Thyroid gland (tissue), 4 donors: ENCODE data around the gene DNAAF5. TPM values are rescaled to one million over a fixed set of nuclear protein-coding genes. Genes with fewer than 3 reads are reported as not detected.
A peak's percentile ranks its signal among the peaks of the same experiment; 100 is the strongest.

ENCODE experiments used
- DNase-seq, 2 donors: peaks; one replicate each; pipeline ENCODE4 v3.0.0-alpha.2; 2019
- H3K27ac ChIP-seq, 3 donors: fragments of 200-600 bp; sonication (generic); 1 replicate in 2 of 3; 2 replicates in 1 of 3; pipeline ENCODE4 v1.5.1; 2016 to 2019; ENCODE audit warnings: mild to moderate bottlenecking in 1 of 3, moderate library complexity in 1 of 3
- H3K27me3 ChIP-seq: fragments of 200-600 bp; sonication (generic); one replicate; pipeline ENCODE4 v1.5.1; 2019
- H3K36me3 ChIP-seq, 2 donors: fragments of 200-600 bp; sonication (generic); one replicate each; pipeline ENCODE4 v1.5.1; 2016 to 2019
- H3K4me1 ChIP-seq, 2 donors: fragments of 200-600 bp; sonication (generic); one replicate each; pipeline ENCODE4 v1.5.1; 2017 to 2019
- H3K4me3 ChIP-seq, 3 donors: fragments of 200-600 bp; sonication (generic); replicated peaks in 1 of 3; 1 replicate in 2 of 3; 2 replicates in 1 of 3; pipeline ENCODE4 v1.5.1; 2016; ENCODE audit warnings: mild to moderate bottlenecking in 1 of 3
- H3K9me3 ChIP-seq: fragments of 200-600 bp; sonication (generic); one replicate; pipeline ENCODE4 v1.5.1; 2017
- CTCF ChIP-seq, 6 experiments: fragments of 200-600 bp in 3 of 6; fragments of 450-650 bp in 3 of 6; sonication (generic) in 3 of 6; IDR thresholded peaks; one replicate each; pipeline ENCODE4 v1.5.1; 2016 to 2019; ENCODE audit warnings: antibody characterized with exemption in 6 of 6, mild to moderate bottlenecking in 2 of 6, inconsistent platforms in 1 of 6, moderate library complexity in 1 of 6
- POLR2A ChIP-seq, 2 donors: fragments of 450-650 bp; IDR thresholded peaks; one replicate each; pipeline ENCODE4 v1.6.1; 2017; ENCODE audit warnings: antibody characterized with exemption in 2 of 2, mild to moderate bottlenecking in 2 of 2, moderate library complexity in 1 of 2
- WGBS, 2 donors: methylation state at CpG; one replicate each; pipeline ENCODE4 v1.1.5; 2017; 5-methylcytosine and 5-hydroxymethylcytosine counted together
- intact Hi-C: fragments of 100-400 bp; cut with DNase I; formaldehyde crosslinking; loops from one replicate; pipeline ENCODE4 v1.15.1; 2023
- total RNA-seq, 4 donors: library from RNA; depleted of rRNA; stranded (reverse); fragments of >200 nt; gene quantifications; one replicate each; pipeline ENCODE4 v1.2.3, GENCODE V29; 2016

Gene DNAAF5
- total RNA-seq, 4 donors from 2014 or later = 20.2 to 40.7 (median 34.0) TPM

DNA sequence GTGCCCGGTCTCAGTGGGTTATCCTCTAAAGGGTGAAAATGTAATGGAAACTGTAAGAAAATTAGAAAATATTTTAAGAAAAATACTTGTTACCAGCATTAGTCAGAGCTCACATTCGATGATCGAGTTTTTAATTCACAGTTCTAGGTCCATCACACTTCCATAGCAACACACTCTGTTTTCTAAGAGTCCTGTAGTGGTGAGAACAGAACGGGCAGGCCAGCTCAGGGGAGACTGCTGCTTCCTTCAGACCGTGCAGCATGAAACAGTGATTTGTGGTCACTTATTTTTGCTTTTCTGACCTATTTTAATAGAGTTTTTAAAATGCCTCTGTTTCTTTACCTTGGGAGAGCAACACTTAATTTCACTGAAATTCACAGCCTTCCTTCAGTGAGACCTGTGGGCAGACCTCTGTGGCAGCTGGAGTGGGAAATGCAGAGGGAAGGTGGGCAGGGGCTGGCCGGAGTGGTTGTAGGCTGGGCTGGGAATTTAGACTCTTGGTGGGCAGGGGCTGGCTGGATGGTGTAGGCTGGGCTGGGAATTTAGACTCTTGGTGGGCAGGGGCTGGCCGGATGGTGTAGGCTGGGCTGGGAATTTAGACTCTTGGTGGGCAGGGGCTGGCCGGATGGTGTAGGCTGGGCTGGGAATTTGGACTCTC, 107.2 kb downstream of the DNAAF5 start:
- no peak overlapping the region for H3K4me3 ChIP-seq
- peak overlapping the region; percentile 91 to 99 (median 95) for H3K27ac ChIP-seq
- H3K27me3 ChIP-seq = no peaks in the 10 kb centered on the region
- no peaks in the 10 kb centered on the region for H3K9me3 ChIP-seq
- peak; percentile 25 to 43 for DNase-seq
- H3K36me3 ChIP-seq = peaks cover 0 to 1% of the 10 kb centered on the region in 2 donors
- no peak for TF ChIP-seq CTCF (IDR thresholded peaks at IDR 0.05)
- TF ChIP-seq POLR2A (IDR thresholded peaks at IDR 0.05) = no peak
- intact Hi-C loops = loop anchor here (10.0 kb wide), 1 partner anchor 49 kb away; no protein-coding TSS in a partner anchor
- whole genome bisulfite sequencing, 2 donors = 57 to 64% methylated on average over 8 of the region's 8 CpGs
- H3K4me1 ChIP-seq = peaks cover 34 to 62% of the 10 kb centered on the region in 2 donors

- TF ChIP-seq POLR2A (IDR thresholded peaks at IDR 0.05) (no peak), CTCF (IDR thresholded peaks at IDR 0.05) (no peak)
- peaks cover 34 to 58% of the 10 kb centered on the region in 2 donors for H3K4me1 ChIP-seq
- no peaks in the 10 kb centered on the region for H3K9me3 ChIP-seq
- no peak overlapping the region for H3K4me3 ChIP-seq
- intact Hi-C loops = loop anchor here (10.0 kb wide), 1 partner anchor 49 kb away; no protein-coding TSS in a partner anchor
- peaks cover 5 to 7% of the 10 kb centered on the region in 2 donors for H3K36me3 ChIP-seq
- 90 to 95% methylated on average over 11 to 12 of the region's 12 CpGs for WGBS, 2 donors
- DNase-seq = no peak
- H3K27me3 ChIP-seq = no peaks in the 10 kb centered on the region
- peak overlapping the region; percentile 91 to 99 (median 95) for H3K27ac ChIP-seq
These were observed 107.8 kb downstream of the DNAAF5 start for GRCh38 chr7:834277-834676.

DNA sequence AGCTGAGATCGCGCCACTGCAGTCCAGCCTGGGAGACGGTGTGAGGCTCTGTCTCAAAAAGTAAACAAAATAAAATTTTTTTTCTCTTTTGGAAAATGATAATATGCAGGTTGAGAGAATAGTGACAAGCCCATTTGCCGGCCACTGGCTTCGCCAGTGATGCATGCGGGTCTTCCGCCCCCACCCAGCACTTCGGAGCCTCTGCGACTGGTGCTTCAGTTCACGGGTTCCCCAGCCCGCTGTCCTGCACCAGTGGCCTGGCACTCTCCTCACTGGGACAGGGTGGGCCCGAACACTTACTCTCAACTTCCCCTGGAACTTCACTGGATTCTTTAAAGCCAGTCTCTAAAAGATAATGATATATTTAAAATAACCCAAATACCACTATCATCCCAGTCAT, 108.5 kb downstream of the DNAAF5 start:
- 94 to 97% methylated on average over 12 of the region's 12 CpGs for WGBS, 2 donors
- peaks cover 32 to 56% of the 10 kb centered on the region in 2 donors for H3K4me1 ChIP-seq
- TF ChIP-seq CTCF (IDR thresholded peaks at IDR 0.05) (no peak), POLR2A (IDR thresholded peaks at IDR 0.05) (no peak)
- DNase-seq = no peak
- peak overlapping the region in 1 of 3 donors; percentile 99 for H3K27ac ChIP-seq
- intact Hi-C loops = loop anchor here (10.0 kb wide), 1 partner anchor 50 kb away; no protein-coding TSS in a partner anchor
- H3K27me3 ChIP-seq = no peaks in the 10 kb centered on the region
- H3K4me3 ChIP-seq = no peak overlapping the region
- H3K9me3 ChIP-seq = no peaks in the 10 kb centered on the region
- peaks cover 9 to 10% of the 10 kb centered on the region in 2 donors for H3K36me3 ChIP-seq

DNA sequence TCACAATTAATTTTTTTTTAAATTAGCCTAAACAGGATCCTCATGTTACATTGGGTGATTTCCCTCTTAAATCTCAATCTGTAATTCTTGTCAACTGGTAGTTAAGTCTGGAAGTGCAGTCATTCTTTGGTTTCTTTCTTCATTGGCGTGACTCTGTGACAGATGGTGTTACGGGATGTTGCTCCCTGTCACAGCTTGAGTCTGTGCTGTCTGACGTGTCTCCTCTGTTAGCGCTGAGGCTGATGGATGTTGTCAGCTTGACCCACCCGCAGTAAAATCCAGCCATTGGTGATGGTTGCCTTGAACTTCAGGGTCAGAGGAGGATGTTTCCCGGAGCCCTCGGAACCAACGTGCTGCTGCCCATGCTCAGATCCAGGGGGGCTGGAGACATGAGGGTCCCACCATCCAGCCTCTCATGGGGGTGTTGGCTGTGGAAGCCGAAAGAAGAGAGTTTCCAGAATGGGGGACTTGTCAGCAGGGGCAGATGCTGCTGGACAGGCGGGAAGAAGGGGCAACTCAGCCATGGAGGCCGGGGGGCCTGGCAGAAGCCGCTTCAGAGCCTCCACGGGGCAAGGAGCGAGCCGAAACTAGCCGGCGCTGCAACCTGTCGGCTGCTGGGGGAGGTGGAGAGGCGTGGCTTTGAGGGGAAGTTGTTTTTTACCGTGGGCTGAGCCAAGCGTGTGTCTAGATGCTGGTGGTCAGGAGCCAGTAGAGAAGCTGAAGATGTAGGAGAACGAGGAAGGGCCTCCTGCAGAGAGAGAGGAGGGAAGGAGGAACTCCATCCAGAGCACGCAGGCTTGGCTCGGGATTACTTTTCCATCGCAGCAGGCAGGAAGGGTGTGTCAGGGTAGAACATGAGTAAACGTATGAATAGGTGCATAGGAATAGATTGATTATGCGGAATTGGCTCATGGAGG, 109.2 kb downstream of the DNAAF5 start:
- WGBS, 2 donors = 85 to 87% methylated on average over 27 of the region's 27 CpGs
- intact Hi-C loops = loop anchor here (10.0 kb wide), 1 partner anchor 51 kb away; no protein-coding TSS in a partner anchor

More for the DNA sequence above, 109.2 kb downstream of the DNAAF5 start:
- H3K4me1 ChIP-seq = peaks cover 25 to 49% of the 10 kb centered on the region in 2 donors
- peak overlapping the region in 1 of 3 donors; percentile 99 for H3K27ac ChIP-seq
- H3K27me3 ChIP-seq = no peaks in the 10 kb centered on the region
- H3K36me3 ChIP-seq = peaks cover 13 to 14% of the 10 kb centered on the region in 2 donors
- DNase-seq = no peak
- no peaks in the 10 kb centered on the region for H3K9me3 ChIP-seq
- H3K4me3 ChIP-seq = no peak overlapping the region
- TF ChIP-seq CTCF (IDR thresholded peaks at IDR 0.05) (no peak), POLR2A (IDR thresholded peaks at IDR 0.05) (no peak)

Other genes with a start within 250 kb of the DNAAF5 start
- gene PDGFA, start 206.9 kb upstream of the DNAAF5 start, total RNA-seq = 10 to 100 TPM in 2 of 4 donors, 1 to 10 TPM in 2; 6.6 to 20.0 (median 10.8) TPM
- gene PRKAR1B, start 582 bp downstream of the DNAAF5 start, total RNA-seq = 10 to 100 TPM in 3 of 4 donors, 1 to 10 TPM in 1; 7.3 to 15.6 (median 12.3) TPM
- gene SUN1, start 105.8 kb downstream of the DNAAF5 start, total RNA-seq = 100 to 1,000 TPM; 146 to 260 (median 186) TPM
- gene GET4, start 149.9 kb downstream of the DNAAF5 start, total RNA-seq = 10 to 100 TPM; 29.2 to 38.7 (median 34.3) TPM
- 10 to 100 TPM; 11.7 to 29.9 (median 23.4) TPM for gene ADAP1, start 228.0 kb downstream of the DNAAF5 start, total RNA-seq
- gene COX19, start 248.8 kb downstream of the DNAAF5 start, total RNA-seq = 10 to 100 TPM in 3 of 4 donors, 1 to 10 TPM in 1; 8.2 to 28.2 (median 17.8) TPM